PC-9 (cell line): ENCODE results near the gene TYSND1.

Experiments
- CTCF ChIP-seq: fragments of 200-600 bp; sonication (generic); conservative IDR thresholded peaks from 2 replicates; pipeline ENCODE4 v1.6.1; 2017; ENCODE audit warnings: mixed run types, antibody characterized with exemption, mild to moderate bottlenecking, moderate library complexity
- EZH2 ChIP-seq: fragments of 200-600 bp; sonication (generic); IDR thresholded peaks from 2 replicates; pipeline ENCODE4 v1.8.0; 2017; ENCODE audit warnings: antibody characterized with exemption, low read depth

- no peak for TF ChIP-seq CTCF
- no peak for TF ChIP-seq EZH2
Observed at GRCh38 chr10:70097459-70097858, 49.0 kb downstream of the TYSND1 start.
